Subcutaneous adipose tissue (tissue), 4 donors: ENCODE measurements around the gene GRN. TPM values are rescaled to one million over a fixed set of nuclear protein-coding genes. Genes with fewer than 3 reads are reported as not detected.

ENCODE experiments used
- CTCF ChIP-seq: fragments of 450-650 bp; IDR thresholded peaks from one replicate; pipeline ENCODE4 v1.5.1; 2016; ENCODE audit warnings: low read depth, mild to moderate bottlenecking, control low read depth, antibody characterized with exemption, moderate library complexity
- total RNA-seq, 4 donors: library from RNA; depleted of rRNA; stranded (reverse); fragments of >200 nt; gene quantifications; one replicate each; pipeline ENCODE4 v1.1.0, GENCODE V29; 2016

GRN gene
- total RNA-seq, 4 donors from 2014 or later, result 201 to 823 (median 325) TPM

DNA sequence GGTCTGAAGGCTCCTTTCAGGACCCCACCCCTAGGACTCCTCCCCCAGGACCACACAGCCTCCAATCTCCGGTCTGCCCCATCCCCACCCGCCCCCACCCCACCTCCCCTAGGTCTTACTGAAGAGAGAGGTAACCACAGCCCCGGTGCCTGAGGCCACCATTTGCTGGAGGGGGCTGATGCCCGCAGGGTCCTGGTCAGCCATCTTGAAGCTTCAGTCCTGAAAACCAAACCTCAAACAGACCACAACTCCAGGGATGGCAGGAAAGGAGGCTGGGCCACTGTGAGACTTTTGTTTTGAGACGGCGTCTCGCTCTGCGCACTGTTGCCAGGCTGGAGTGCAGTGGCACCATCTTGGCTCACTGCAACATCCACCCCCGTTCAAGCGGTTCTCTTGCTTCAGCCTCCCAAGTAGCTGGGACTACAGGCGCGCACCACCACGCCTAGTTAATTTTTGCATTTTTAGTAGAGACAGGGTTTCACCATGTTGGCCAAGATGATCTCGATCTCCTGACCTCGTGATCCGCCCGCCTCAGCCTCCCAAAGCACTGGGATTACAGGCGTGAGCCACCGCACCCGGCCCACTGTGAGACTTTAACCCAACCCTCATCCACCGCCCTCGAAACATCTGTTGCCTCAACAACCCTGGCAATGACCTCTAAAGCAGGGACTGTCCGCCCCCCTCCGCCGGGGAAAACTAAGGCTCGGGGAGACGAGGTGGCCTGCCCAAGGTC lies 21.6 kb upstream of the GRN start:
- TF ChIP-seq CTCF, result no peak

DNA sequence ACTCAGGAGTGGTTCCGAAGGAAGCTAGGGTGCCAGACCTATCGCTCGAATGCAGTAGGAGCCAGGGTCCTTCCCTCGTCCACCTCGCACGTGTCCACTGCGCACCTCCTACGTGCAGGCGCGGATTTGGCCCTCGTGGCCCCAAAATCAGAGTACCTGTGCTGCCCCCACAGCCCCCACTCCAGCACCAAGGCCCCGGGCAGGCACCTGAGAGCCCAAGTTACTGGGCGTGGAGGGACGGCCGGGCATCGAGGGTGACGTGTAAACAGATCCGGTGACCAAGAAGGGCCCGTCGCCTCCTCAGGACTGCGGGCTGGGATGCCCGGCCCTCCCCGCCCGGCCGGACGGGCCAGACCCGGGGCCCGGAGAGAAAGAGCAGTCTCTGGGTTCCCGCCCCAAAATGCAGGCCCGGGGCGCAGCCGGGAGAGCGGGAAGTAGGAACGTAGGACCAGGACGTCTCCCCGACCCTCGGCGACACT lies 21.0 kb upstream of the GRN start:
- no peak for TF ChIP-seq CTCF

- no peak for TF ChIP-seq CTCF
Observed at GRCh38 chr17:44324571-44325275, 20.4 kb upstream of the GRN start, which contains the start of gene SLC25A39. SLC25A39 (minus strand) TSS chr17:44324823; CDS start chr17:44323562, 1,261 bp downstream.

DNA sequence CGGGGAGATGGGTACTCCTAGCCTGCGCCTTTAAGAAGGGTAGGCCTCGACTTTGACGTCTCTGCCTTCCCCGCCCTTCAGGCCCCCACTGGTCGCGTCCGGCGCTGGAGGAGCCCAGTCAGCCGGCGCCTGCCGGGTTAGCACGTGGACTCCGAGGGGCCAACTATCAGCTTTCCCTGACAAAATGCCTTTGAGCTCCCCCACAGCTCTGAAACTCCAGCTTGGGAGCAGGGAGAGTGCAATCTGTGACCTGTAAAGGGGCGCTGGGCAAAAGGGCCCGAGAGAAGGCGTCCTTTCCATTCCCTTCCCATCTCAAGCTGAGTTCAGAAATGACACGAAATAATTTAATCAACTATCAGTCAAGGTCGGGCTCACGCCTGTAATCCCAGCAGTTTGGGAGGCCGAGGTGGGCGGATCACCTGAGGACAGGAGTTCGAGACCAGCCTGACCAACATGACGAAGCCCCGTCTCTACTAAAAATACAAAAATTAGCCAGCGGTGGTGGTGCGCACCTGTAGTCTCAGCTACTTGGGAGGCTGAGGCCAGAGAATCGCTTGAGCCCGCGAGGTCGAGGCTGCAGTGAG lies 18.1 kb upstream of the GRN start:
- no peak for TF ChIP-seq CTCF

DNA sequence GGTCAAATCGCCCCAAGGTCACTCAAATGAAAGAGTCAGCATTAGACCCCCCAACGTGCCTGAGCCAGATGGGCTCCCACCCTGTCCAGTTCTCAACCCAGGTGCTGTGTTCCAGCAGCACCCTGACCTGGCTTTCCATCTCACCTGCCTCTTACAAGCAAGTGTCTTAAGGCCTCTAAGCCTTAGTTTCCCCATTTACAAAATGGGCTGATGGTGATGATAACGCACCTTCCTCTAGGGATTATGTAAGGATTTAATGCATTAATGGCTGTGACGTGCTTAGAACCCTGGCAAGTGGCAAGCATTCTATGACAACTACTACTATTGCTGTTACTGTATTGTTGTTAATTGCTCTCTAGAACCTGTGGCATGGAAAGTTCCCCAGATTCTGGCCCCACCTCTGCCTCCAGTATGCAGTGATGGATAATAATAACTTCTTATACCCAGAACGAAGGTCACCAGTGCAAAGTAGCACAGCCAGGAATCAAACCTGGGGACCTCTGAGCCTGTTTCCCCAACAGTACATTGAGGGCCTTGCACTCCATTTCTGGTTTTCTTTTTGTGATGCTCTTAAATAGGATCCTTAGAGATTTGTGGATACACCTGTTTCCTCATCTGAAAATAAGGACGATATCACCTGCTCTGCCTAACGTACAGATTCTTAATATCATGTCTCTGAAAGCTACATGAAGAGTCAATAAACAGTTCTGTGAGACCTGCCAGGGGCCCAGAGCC lies 17.2 kb upstream of the GRN start:
- no peak for TF ChIP-seq CTCF

DNA sequence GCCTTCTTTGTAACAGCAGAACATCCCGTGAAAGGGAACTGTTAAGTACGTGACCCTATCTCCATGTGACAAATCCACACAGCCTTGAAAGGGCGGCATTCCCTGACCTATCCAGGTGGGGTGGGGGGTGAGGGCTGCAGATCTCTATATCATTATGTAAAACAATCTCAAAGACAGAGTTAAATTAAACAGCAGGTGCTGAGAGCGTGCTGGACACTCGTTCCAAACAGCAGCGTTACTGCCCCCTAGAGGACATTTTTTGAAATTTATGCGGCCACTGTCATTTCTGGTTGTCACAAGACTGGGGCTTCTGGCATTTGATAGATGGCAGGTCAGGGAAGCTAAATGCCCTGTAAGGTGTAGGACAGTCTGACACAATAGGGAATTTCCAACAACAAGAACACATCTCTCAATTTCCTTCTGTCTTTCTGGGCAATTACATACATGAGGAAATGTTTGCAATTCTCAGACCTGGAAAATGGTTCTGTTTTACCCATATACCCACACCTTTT lies 13.8 kb upstream of the GRN start:
- no peak for TF ChIP-seq CTCF
